Hepatocyte (in vitro differentiated cells): ENCODE data around the gene FARP1. TPM values are rescaled to one million over a fixed set of nuclear protein-coding genes. Genes with fewer than 3 reads are reported as not detected.

Experiments
- DNase-seq: peaks from one replicate; pipeline ENCODE4 v3.0.0-alpha.2; 2016; ENCODE audit warnings: low spot score
- H2AFZ ChIP-seq: fragments of 200-600 bp; sonication (generic); 2 replicates; pipeline ENCODE4 v1.6.0; 2016; ENCODE audit warnings: antibody characterized with exemption, mild to moderate bottlenecking
- H3K27ac ChIP-seq: fragments of 200-600 bp; sonication (generic); 2 replicates; pipeline ENCODE4 v1.5.1; 2016; ENCODE audit warnings: mild to moderate bottlenecking
- H3K27me3 ChIP-seq: fragments of 200-600 bp; sonication (generic); 2 replicates; pipeline ENCODE4 v1.6.1; 2016
- H3K36me3 ChIP-seq: fragments of 200-600 bp; sonication (generic); replicated peaks from 2 replicates; pipeline ENCODE4 v1.5.1; 2016; ENCODE audit warnings: low read depth; ENCODE audit not compliant: insufficient read depth
- H3K4me1 ChIP-seq: fragments of 200-600 bp; sonication (generic); 2 replicates; pipeline ENCODE4 v1.5.1; 2016; ENCODE audit warnings: mild to moderate bottlenecking, moderate library complexity; ENCODE audit not compliant: insufficient read depth
- H3K4me2 ChIP-seq: fragments of 200-600 bp; sonication (generic); 2 replicates; pipeline ENCODE4 v1.6.0; 2016
- H3K4me3 ChIP-seq: fragments of 200-600 bp; sonication (generic); 2 replicates; pipeline ENCODE4 v1.5.1; 2016; ENCODE audit warnings: mild to moderate bottlenecking
- H3K79me2 ChIP-seq: fragments of 200-600 bp; sonication (generic); 2 replicates; pipeline ENCODE4 v1.6.0; 2017; ENCODE audit warnings: mild to moderate bottlenecking
- H3K9me2 ChIP-seq: fragments of 200-600 bp; sonication (generic); replicated peaks from 2 replicates; pipeline ENCODE4 v1.6.0; 2017; ENCODE audit warnings: mild to moderate bottlenecking; ENCODE audit not compliant: insufficient read depth
- H3K9me3 ChIP-seq: fragments of 200-600 bp; sonication (generic); 2 replicates; pipeline ENCODE4 v1.5.1; 2016; ENCODE audit warnings: low read depth, mild to moderate bottlenecking
- H4K20me1 ChIP-seq: fragments of 200-600 bp; sonication (generic); 2 replicates; pipeline ENCODE4 v1.6.0; 2016; ENCODE audit warnings: mild to moderate bottlenecking; ENCODE audit not compliant: insufficient read depth, poor library complexity, severe bottlenecking
- CTCF ChIP-seq: fragments of 200-600 bp; sonication (generic); IDR thresholded peaks from 2 replicates; pipeline ENCODE4 v1.5.1; 2016; ENCODE audit warnings: antibody characterized with exemption, mild to moderate bottlenecking; ENCODE audit not compliant: poor library complexity
- EZH2 ChIP-seq: fragments of 200-600 bp; sonication (generic); IDR thresholded peaks from 2 replicates; pipeline ENCODE4 v1.6.1; 2016; ENCODE audit warnings: antibody characterized with exemption, mild to moderate bottlenecking, borderline replicate concordance
- EZH2phosphoT487 ChIP-seq: fragments of 200-600 bp; sonication (generic); IDR thresholded peaks from one replicate; pipeline ENCODE4 v1.6.1; 2018; ENCODE audit warnings: antibody characterized with exemption, mild to moderate bottlenecking, low read depth, moderate library complexity; ENCODE audit not compliant: unreplicated experiment, severe bottlenecking
- WGBS: methylation state at CpG from one replicate; pipeline ENCODE4 v1.1.6; 2016; ENCODE audit warnings: low lambda C conversion rate; ENCODE audit errors: missing lambda C conversion rate; 5-methylcytosine and 5-hydroxymethylcytosine counted together
- polyA plus RNA-seq: library from polyadenylated mRNA; unstranded; fragments of >200 nt; fragmentation: Nextera tagmentation; extraction: Ambion mirVana; gene quantifications from 2 replicates; pipeline ENCODE4 v1.2.1, GENCODE V29; 2016
- total RNA-seq: library from RNA; depleted of rRNA; stranded (reverse); fragments of >200 nt; gene quantifications from 2 replicates; pipeline ENCODE4 v1.2.3, GENCODE V29; 2014

FARP1 gene
- total and polyA plus RNA-seq, 2 experiments from 2014 or later = 35.5 to 68.7 TPM

- Histone ChIP-seq H3K79me2 (peaks cover 85% of the 10 kb centered on the region), H2AFZ (no peak overlapping the region), H3K4me2 (no peak overlapping the region), H4K20me1 (peaks cover 25% of the 10 kb centered on the region), H3K9me2 (no peaks in the 10 kb centered on the region), H3K9me3 (no peaks in the 10 kb centered on the region), H3K27me3 (no peaks in the 10 kb centered on the region), H3K4me3 (no peak overlapping the region), H3K27ac (no peak overlapping the region), H3K4me1 (peaks cover 41% of the 10 kb centered on the region), H3K36me3 (no peaks in the 10 kb centered on the region)
- TF ChIP-seq CTCF = no peak
- DNase-seq = no peak
- WGBS = 85% methylated on average over 11 of the region's 11 CpGs
Measured at GRCh38 chr13:98488736-98489135, 345.8 kb downstream of the FARP1 start.

GRCh38 chr13:98489446-98490194, 346.7 kb downstream of the FARP1 start:
- H3K9me3 ChIP-seq = no peaks in the 10 kb centered on the region
- no peak for TF ChIP-seq CTCF
- TF ChIP-seq EZH2 = no peak
- TF ChIP-seq EZH2phosphoT487 = no peak
- no peaks in the 10 kb centered on the region for H3K36me3 ChIP-seq
- no peak for DNase-seq
- H2AFZ ChIP-seq = no peak overlapping the region
- 93% methylated on average over 8 of the region's 8 CpGs for WGBS
- peaks cover 88% of the 10 kb centered on the region for H3K79me2 ChIP-seq
- peaks cover 21% of the 10 kb centered on the region for H4K20me1 ChIP-seq
- peak overlapping the region; percentile 61 for H3K27ac ChIP-seq
- H3K4me3 ChIP-seq = no peak overlapping the region
- peaks cover 32% of the 10 kb centered on the region for H3K4me1 ChIP-seq
- no peaks in the 10 kb centered on the region for H3K27me3 ChIP-seq
- H3K4me2 ChIP-seq = no peak overlapping the region
- no peaks in the 10 kb centered on the region for H3K9me2 ChIP-seq

GRCh38 chr13:98490195-98490836, 347.4 kb downstream of the FARP1 start:
- H3K27ac ChIP-seq = peak overlapping the region; percentile 61
- no peak overlapping the region for H3K4me3 ChIP-seq
- peaks cover 29% of the 10 kb centered on the region for H3K4me1 ChIP-seq
- peak; percentile 61 for DNase-seq
- TF ChIP-seq CTCF (no peak), EZH2phosphoT487 (no peak), EZH2 (no peak)
- H3K36me3 ChIP-seq = no peaks in the 10 kb centered on the region
- 62% methylated on average over 9 of the region's 9 CpGs for WGBS
- no peak overlapping the region for H3K4me2 ChIP-seq
- no peaks in the 10 kb centered on the region for H3K9me2 ChIP-seq
- H3K27me3 ChIP-seq = no peaks in the 10 kb centered on the region
- no peak overlapping the region for H2AFZ ChIP-seq
- H3K9me3 ChIP-seq = no peaks in the 10 kb centered on the region
- peaks cover 92% of the 10 kb centered on the region for H3K79me2 ChIP-seq
- H4K20me1 ChIP-seq = peaks cover 19% of the 10 kb centered on the region
